Stimulated activated CD4-positive, alpha-beta T cell treated with anti-CD3 and anti-CD28 coated beads, Interleukin-15, amount 100 ng/mL, for 1 hour (primary cell): ENCODE data around the gene QDPR.

Source experiments
- DNase-seq, 2 donors: peaks; one replicate each; pipeline ENCODE4 v3.0.0-alpha.2; 2020; ENCODE audit warnings: low read depth in 1 of 2, low spot score in 1 of 2

QDPR gene

GRCh38 chr4:17528551-17529165 lies 16.8 kb upstream of the QDPR start:
- no peak for DNase-seq

GRCh38 chr4:17526695-17527477 lies 15.0 kb upstream of the QDPR start:
- DNase-seq, result no peak

- DNase-seq, result no peak
These were observed 11.8 kb upstream of the QDPR start for GRCh38 chr4:17523662-17524061.

- no peak for DNase-seq
These were observed 9.7 kb upstream of the QDPR start for GRCh38 chr4:17521595-17521994.

- DNase-seq, result no peak
These were observed 5.8 kb upstream of the QDPR start for GRCh38 chr4:17517664-17518063.

- DNase-seq, result no peak
These were observed 5.1 kb upstream of the QDPR start for GRCh38 chr4:17516980-17517379.

GRCh38 chr4:17515445-17516407 lies 3.8 kb upstream of the QDPR start:
- no peak for DNase-seq

GRCh38 chr4:17514865-17515264 lies 3.0 kb upstream of the QDPR start, which contains the start of gene CLRN2:
CLRN2 (plus strand) TSS chr4:17515165; CDS start chr4:17515267, 102 bp downstream.
- no peak for DNase-seq

GRCh38 chr4:17512973-17513665 lies 1.2 kb upstream of the QDPR start:
- no peak for DNase-seq

GRCh38 chr4:17511509-17511949 lies 361 bp downstream of the QDPR start:
- DNase-seq, result peak in 1 of 2 donors; percentile 49

GRCh38 chr4:17511051-17511450 lies 839 bp downstream of the QDPR start:
- no peak for DNase-seq

GRCh38 chr4:17510582-17510981 lies 1.3 kb downstream of the QDPR start:
- DNase-seq, result no peak

GRCh38 chr4:17504081-17504480 lies 7.8 kb downstream of the QDPR start:
- DNase-seq, result no peak

GRCh38 chr4:17502756-17503155 lies 9.1 kb downstream of the QDPR start:
- DNase-seq, result no peak

- DNase-seq, result no peak
These were observed 11.3 kb downstream of the QDPR start for GRCh38 chr4:17500574-17500973.

GRCh38 chr4:17497890-17498523 lies 13.9 kb downstream of the QDPR start:
- DNase-seq, result no peak

GRCh38 chr4:17494258-17495190 lies 17.4 kb downstream of the QDPR start:
- DNase-seq, result no peak

- DNase-seq, result no peak
These were observed 18.3 kb downstream of the QDPR start for GRCh38 chr4:17493619-17494018.

- no peak for DNase-seq
These were observed 19.0 kb downstream of the QDPR start for GRCh38 chr4:17492876-17493275.
